GM12873 (cell line): ENCODE measurements around the gene E4F1.

Experiments used
- CTCF ChIP-seq: IDR thresholded peaks from 2 replicates; pipeline ENCODE4 v1.5.1; 2012; ENCODE audit warnings: low read depth, mild to moderate bottlenecking, moderate library complexity, low read length, control low read depth; ENCODE audit not compliant: insufficient read depth; ENCODE audit errors: missing control alignments

Gene E4F1

DNA sequence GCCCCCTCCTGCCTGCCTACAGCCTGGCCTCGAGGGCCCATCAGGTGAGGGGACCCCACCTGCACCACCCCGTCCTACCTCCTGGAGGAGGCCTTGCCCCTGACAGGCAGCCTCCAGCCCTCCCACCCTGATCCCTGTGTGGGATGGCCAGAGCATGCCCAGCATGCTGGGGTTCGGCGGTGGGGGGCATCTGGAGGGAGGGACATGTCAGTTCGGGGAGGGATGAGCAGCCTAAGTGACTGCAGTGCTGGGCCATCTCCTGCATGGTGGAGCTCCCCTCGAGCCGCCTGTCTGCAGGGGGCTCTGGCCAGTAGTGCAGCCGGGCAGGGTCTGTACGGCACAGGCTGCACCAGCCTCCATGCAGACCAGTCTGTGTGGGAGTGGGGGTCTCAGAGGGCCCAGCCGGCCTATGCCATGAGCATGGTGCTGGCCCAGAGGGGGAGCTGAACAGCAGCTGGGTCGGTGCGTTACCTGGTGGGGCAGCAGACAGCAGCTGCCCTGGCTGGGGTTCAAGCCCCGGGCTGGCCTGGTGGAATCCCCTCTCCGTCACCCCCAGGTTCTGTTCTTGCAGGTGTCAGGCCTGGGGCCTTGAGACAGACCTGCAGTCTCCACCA lies 48.6 kb downstream of the E4F1 start:
- no peak for TF ChIP-seq CTCF

DNA sequence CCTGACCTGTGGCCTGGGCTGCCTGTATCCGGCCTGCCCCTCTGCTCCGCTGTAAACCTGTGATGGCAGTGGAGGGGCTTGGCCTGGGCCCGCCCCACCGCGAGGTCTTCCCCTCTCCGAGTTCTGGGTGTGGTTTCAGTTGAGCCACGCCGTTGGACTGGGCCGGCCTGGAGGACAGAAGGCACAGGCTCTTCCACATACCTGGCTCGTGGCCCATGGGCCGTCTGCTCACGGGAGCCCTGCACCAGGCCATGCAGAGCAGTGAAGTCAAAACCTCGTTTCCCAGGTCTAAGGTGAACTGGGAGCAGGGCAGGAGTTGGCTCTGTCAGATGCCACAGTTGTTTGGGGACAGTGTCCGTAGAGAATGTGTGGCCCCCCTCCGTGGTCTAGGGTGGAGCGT lies 50.1 kb downstream of the E4F1 start:
- TF ChIP-seq CTCF, result no peak

DNA sequence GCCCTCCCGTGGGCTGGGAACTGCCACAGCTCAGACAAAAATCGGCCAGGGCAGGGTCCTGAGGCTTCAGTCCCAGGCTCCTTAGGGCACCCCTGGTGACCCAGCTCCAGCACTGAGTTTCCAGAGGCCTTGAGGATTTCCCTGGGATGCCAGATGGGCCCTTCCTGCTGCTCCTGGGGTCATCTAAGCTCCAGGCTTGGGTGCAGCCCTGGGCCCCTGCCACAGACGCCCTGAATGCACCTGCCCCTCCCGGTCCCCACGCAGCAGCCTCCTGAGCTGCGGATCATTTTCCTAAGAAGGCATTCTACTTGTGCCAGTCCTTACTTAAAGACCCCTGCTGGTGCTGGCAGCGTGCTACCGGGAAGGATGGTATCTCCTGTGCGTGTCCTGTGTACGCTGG lies 50.5 kb downstream of the E4F1 start:
- no peak for TF ChIP-seq CTCF

DNA sequence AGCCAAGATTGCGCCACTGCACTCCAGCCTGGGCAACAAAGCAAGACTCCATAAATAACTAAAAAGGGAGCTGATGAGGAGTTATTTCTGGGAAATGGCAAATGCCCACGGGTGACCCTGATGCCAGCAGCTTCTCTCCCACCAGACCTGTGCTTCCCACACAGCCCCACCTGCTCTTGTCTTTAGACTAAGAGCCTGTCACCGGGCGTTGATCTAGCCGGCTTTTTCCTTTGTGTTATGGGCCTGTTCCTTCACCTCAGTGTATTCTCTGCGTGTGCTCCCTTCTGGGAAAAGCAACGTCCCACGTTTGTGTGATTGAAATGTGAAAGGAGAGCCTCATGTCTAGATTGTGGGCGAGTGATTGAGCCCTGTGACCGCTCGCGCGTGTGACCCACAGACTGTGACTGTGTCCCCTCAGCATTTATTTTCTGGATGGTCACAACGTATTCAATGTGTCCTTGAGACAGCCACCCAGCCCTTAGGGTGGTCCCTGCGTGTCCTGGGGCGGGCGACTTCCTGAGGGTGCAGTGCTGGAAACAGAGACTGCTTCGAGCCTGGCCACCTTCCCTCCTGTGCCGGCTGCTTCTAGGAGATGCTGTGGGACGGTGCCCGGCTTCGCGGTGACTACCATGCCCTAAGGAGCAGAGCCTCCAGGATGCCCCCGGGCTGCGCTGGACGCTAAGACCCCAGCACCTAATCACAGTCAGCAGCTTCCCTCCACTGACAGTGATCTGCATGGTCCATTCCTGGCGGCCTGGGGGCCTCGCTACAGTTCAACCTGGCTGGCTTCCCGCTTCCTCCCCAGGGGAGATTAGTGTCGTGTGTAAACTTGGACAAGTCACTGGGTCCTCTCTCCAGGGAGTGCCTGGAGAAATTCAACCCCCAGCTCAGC lies 52.3 kb downstream of the E4F1 start:
- no peak for TF ChIP-seq CTCF

DNA sequence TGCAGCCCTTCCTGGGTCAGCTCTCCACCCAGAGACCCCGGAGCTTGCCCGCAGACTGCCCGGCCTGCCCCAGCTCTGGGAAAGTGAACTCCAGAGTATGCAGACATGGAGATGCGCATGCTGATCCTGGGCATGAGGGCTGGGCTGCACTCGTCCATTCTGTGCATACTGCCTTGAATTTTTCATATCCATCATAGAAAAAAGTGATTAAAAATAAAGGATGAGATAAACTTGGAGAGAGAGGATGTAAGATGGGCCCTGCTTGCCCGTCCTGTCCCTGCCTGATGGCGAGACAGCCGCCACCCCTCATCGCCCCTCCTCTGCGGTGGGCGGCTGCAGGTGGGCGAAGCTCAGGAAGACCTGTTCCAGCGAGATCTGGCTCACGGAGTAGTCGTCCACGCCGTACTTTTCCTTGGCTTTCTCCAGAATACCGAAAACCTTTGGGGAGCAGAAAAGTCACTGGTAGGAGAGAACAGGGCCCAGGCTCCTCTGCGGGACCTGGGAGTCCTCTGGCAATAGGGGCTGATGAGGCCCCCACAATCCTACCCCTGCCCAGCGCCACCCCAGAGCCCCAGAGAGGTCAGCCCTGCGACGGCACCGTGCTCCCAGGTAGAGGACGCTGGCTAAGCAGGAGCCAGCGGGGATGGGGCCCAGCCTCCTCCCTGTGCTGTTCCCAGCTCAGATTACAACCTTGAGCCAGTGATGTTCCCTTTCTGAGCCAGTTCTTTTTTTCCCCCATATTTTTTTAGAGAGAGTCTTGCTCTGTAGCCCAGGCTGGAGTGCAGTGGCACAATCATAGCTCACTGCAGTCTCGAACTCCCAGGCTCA lies 53.2 kb downstream of the E4F1 start:
- TF ChIP-seq CTCF, result no peak

- no peak for TF ChIP-seq CTCF
These were observed 54.3 kb downstream of the E4F1 start for GRCh38 chr16:2277466-2278271.
